SU-DHL-6 (cell line): ENCODE data around the gene TFDP2.

ENCODE experiments used
- CTCF ChIP-seq: fragments of 200-600 bp; sonication (generic); IDR thresholded peaks from one replicate; pipeline ENCODE4 v1.5.1; 2017; ENCODE audit warnings: antibody characterized with exemption, mild to moderate bottlenecking, low read length, moderate library complexity; ENCODE audit not compliant: insufficient read depth, poor library complexity, severe bottlenecking
- EZH2phosphoT487 ChIP-seq: fragments of 200-600 bp; sonication (generic), shearing (Covaris generic); conservative IDR thresholded peaks from 2 replicates; pipeline ENCODE4 v1.6.1; 2018; ENCODE audit warnings: mild to moderate bottlenecking, antibody characterized with exemption, low read length, moderate library complexity, mixed read lengths

GRCh38 chr3:142086581-142087090 is 62.7 kb downstream of the TFDP2 start:
- TF ChIP-seq CTCF = no peak
- TF ChIP-seq EZH2phosphoT487 = no peak
